ENCODE data around the gene HBA1. TPM values are rescaled to one million over a fixed set of nuclear protein-coding genes. Genes with fewer than 3 reads are reported as not detected.
"Not testable (repeated sequence)": the region's sequence is repeated elsewhere in the genome, so short reads cannot be mapped to it uniquely, and the experiment has no call there.

HBA1 gene
- total and polyA plus RNA-seq, 2 of the 8 experiments (the other 6 are each of a cell fraction or from before 2014, with no cell fraction given), result 2.3 TPM

DNA sequence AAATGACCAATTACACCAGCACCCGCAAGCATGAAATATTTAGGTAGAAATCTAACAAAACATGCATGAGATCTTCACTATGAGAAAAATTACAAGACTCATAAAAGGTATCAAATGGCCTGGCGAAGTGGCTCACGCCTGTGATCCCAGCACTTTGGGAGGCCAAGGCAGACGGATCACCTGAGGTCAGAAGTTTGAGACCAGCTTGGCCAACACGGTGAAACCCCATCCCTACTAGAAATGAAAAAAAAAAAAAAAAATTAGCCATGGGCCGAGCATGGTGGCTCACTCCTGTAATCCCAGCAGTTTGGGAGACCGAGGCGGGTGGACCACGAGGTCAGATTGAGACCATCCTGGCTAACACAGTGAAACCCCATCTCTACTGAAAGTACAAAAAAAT is 27.6 kb downstream of the HBA1 start:
- H3K27ac ChIP-seq (ENCODE audit: low read depth, low read length); H2BK15ac ChIP-seq (ENCODE audit: low read length); H4K8ac ChIP-seq (ENCODE audit: extremely low read depth, insufficient read depth, low read length); H3K4me1 ChIP-seq (replicated peaks in 1 of 4; ENCODE audit: control insufficient read depth in 3 of 4, insufficient read depth in 4 of 4, low read length in 3 of 4); H3K4me2 ChIP-seq (ENCODE audit: insufficient read depth in 1 of 2, low read depth in 2 of 2, low read length in 2 of 2); H3K4ac ChIP-seq (replicated peaks; ENCODE audit: insufficient read length, low read depth, low read length); DNase-seq (ENCODE audit: low read depth in 1 of 2, low spot score in 2 of 2); H3K23ac ChIP-seq (ENCODE audit: insufficient read length); H2AFZ ChIP-seq (ENCODE audit: low read length); H3K9ac ChIP-seq (replicated peaks in 1 of 4; ENCODE audit: extremely low read depth in 1 of 4, low read depth in 3 of 4, low read length in 3 of 4); H4K91ac ChIP-seq (replicated peaks; ENCODE audit: insufficient read length, low read length); H4K5ac ChIP-seq (ENCODE audit: insufficient read length, low read depth, low read length); H4K20me1 ChIP-seq (replicated peaks in 1 of 2; ENCODE audit: control insufficient read depth in 1 of 2, insufficient read depth in 2 of 2, low read length in 2 of 2); H2BK20ac ChIP-seq (ENCODE audit: low read length); H3K23me2 ChIP-seq (ENCODE audit: low read depth, low read length); FAIRE-seq; H2BK5ac ChIP-seq (ENCODE audit: low read depth, low read length); H2BK120ac ChIP-seq (replicated peaks; ENCODE audit: low read depth, low read length); H3K14ac ChIP-seq (ENCODE audit: insufficient read length); H3K18ac ChIP-seq (ENCODE audit: extremely low read depth, low read length); H3K4me3 ChIP-seq (ENCODE audit: extremely low read depth in 1 of 4, insufficient read depth in 2 of 4, low read depth in 3 of 4, low read length in 4 of 4); H3K56ac ChIP-seq (replicated peaks; ENCODE audit: insufficient read length, low read depth, low read length); H3K79me2 ChIP-seq (ENCODE audit: control insufficient read depth in 1 of 2, insufficient read depth in 2 of 2, low read length in 2 of 2); H3K79me1 ChIP-seq (ENCODE audit: low read depth, low read length); H3K27me3 ChIP-seq (replicated peaks in 1 of 4; ENCODE audit: control insufficient read depth in 3 of 4, extremely low read depth in 1 of 4, insufficient read depth in 3 of 4, low read length in 3 of 4); H2BK12ac ChIP-seq (ENCODE audit: low read depth, low read length); H2AK5ac ChIP-seq (ENCODE audit: low read depth, low read length); H3K9me3 ChIP-seq (ENCODE audit: insufficient read depth in 2 of 2, low read depth in 1 of 2, low read length in 1 of 2); CTCF ChIA-PET (ENCODE audit: partially characterized antibody): not testable (repeated sequence)
- 90% methylated on average over 9 of the region's 9 CpGs; no CpG with 5 or more reads in 1 of the 2 experiments for WGBS, 2 experiments (ENCODE audit: extremely low coverage in 1 of 2, insufficient coverage in 1 of 2, insufficient read length in 1 of 2, insufficient replicate concordance in 2 of 2, low coverage in 1 of 2, low lambda C conversion rate in 2 of 2, missing lambda C conversion rate in 1 of 2)
- POLR2A ChIA-PET (ENCODE audit: partially characterized antibody), result interaction anchor here (0.6 to 34.3 kb wide), 3 partner anchors 13 to 1761 kb away, joined by 3 to 348 read pairs (median 4); partner anchors contain the start of genes LUC7L and RPS2
- peaks cover 28 to 70% (median 58%) of the 10 kb centered on the region in 4 experiments for H3K36me3 ChIP-seq (ENCODE audit: control insufficient read depth in 2 of 4, insufficient read depth in 4 of 4, low read length in 3 of 4)

DNA sequence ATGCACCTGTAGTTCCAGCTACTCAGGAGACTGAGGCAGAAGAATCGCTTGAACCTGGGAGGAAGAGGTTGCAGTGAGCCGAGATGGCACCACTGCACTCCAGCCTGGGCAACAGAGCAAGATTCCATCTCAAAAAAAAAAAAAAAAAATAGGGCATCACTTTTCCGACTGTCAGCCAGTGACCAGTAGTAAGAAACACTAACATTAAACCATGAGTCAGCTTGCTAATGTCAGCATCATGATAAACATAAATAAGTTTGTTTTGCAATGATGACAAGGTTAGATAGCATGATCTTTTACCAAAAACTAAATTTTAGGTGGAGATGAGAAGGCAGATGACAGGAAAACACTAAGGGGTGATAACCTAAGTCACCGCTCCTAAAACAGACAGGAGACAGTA is 32.9 kb downstream of the HBA1 start:
- ChIA-PET POLR2A (ENCODE audit: partially characterized antibody) (interaction anchor here (1.2 to 34.3 kb wide), 3 partner anchors 13 to 17 kb away, joined by 4 to 348 read pairs (median 4); partner anchors contain the start of gene LUC7L), CTCF (ENCODE audit: partially characterized antibody) (interaction anchor here (0.6 to 1.6 kb wide), 7 partner anchors 17 to 107 kb away, joined by 3 to 5 read pairs (median 3); no protein-coding TSS in a partner anchor)
- not testable (repeated sequence) for H4K8ac ChIP-seq (ENCODE audit: extremely low read depth, insufficient read depth, low read length); DNase-seq (ENCODE audit: low read depth in 1 of 2, low spot score in 2 of 2); H2BK20ac ChIP-seq (ENCODE audit: low read length); H2BK5ac ChIP-seq (ENCODE audit: low read depth, low read length); H2AK5ac ChIP-seq (ENCODE audit: low read depth, low read length); H3K27me3 ChIP-seq (replicated peaks in 1 of 4; ENCODE audit: control insufficient read depth in 3 of 4, extremely low read depth in 1 of 4, insufficient read depth in 3 of 4, low read length in 3 of 4); H3K9ac ChIP-seq (replicated peaks in 1 of 4; ENCODE audit: extremely low read depth in 1 of 4, low read depth in 3 of 4, low read length in 3 of 4); FAIRE-seq; H4K91ac ChIP-seq (replicated peaks; ENCODE audit: insufficient read length, low read length); H3K79me1 ChIP-seq (ENCODE audit: low read depth, low read length); H3K56ac ChIP-seq (replicated peaks; ENCODE audit: insufficient read length, low read depth, low read length); H3K23ac ChIP-seq (ENCODE audit: insufficient read length); H3K4ac ChIP-seq (replicated peaks; ENCODE audit: insufficient read length, low read depth, low read length); H2BK15ac ChIP-seq (ENCODE audit: low read length); H2BK12ac ChIP-seq (ENCODE audit: low read depth, low read length); H2BK120ac ChIP-seq (replicated peaks; ENCODE audit: low read depth, low read length); H3K4me3 ChIP-seq (ENCODE audit: extremely low read depth in 1 of 4, insufficient read depth in 2 of 4, low read depth in 3 of 4, low read length in 4 of 4); H3K4me1 ChIP-seq (replicated peaks in 1 of 4; ENCODE audit: control insufficient read depth in 3 of 4, insufficient read depth in 4 of 4, low read length in 3 of 4); H3K18ac ChIP-seq (ENCODE audit: extremely low read depth, low read length); H3K23me2 ChIP-seq (ENCODE audit: low read depth, low read length); H4K5ac ChIP-seq (ENCODE audit: insufficient read length, low read depth, low read length); H2AFZ ChIP-seq (ENCODE audit: low read length); H3K4me2 ChIP-seq (ENCODE audit: insufficient read depth in 1 of 2, low read depth in 2 of 2, low read length in 2 of 2); H3K27ac ChIP-seq (ENCODE audit: low read depth, low read length); H3K9me3 ChIP-seq (ENCODE audit: insufficient read depth in 2 of 2, low read depth in 1 of 2, low read length in 1 of 2); H3K14ac ChIP-seq (ENCODE audit: insufficient read length)
- WGBS, 2 experiments (ENCODE audit: extremely low coverage in 1 of 2, insufficient coverage in 1 of 2, insufficient read length in 1 of 2, insufficient replicate concordance in 2 of 2, low coverage in 1 of 2, low lambda C conversion rate in 2 of 2, missing lambda C conversion rate in 1 of 2), result 97% methylated on average over 4 of the region's 4 CpGs; no CpG with 5 or more reads in 1 of the 2 experiments
- Histone ChIP-seq H4K20me1 (replicated peaks in 1 of 2; ENCODE audit: control insufficient read depth in 1 of 2, insufficient read depth in 2 of 2, low read length in 2 of 2) (peaks cover 4 to 21% of the 10 kb centered on the region in 2 experiments), H3K36me3 (ENCODE audit: control insufficient read depth in 2 of 4, insufficient read depth in 4 of 4, low read length in 3 of 4) (peaks cover 26 to 67% (median 47%) of the 10 kb centered on the region in 4 experiments), H3K79me2 (ENCODE audit: control insufficient read depth in 1 of 2, insufficient read depth in 2 of 2, low read length in 2 of 2) (peaks cover 0 to 36% of the 10 kb centered on the region in 2 experiments; a peak in 3 of 4 replicates)
